Sigmoid colon (tissue), 4 donors: ENCODE results near the gene RELN.

Experiments
- EP300 ChIP-seq, 4 donors: sonication (generic); formaldehyde crosslinking; IDR thresholded peaks; one replicate each; pipeline ENCODE4 v1.6.1; 2017; ENCODE audit warnings: antibody characterized with exemption in 4 of 4
- POLR2A ChIP-seq, 2 donors: fragments of 450-650 bp; IDR thresholded peaks; one replicate each; pipeline ENCODE4 v1.6.1; 2016; ENCODE audit warnings: antibody characterized with exemption in 2 of 2, mild to moderate bottlenecking in 2 of 2, moderate library complexity in 2 of 2
- POLR2AphosphoS5 ChIP-seq, 4 donors: sonication (generic); formaldehyde crosslinking; IDR thresholded peaks; one replicate each; pipeline ENCODE4 v1.6.1; 2017; ENCODE audit warnings: antibody characterized with exemption in 4 of 4
- TF ChIP-seq, protein P1 (sequence below), 4 experiments: fragments of 450-650 bp in 3 of 4; fragments of 200-600 bp in 1 of 4; IDR thresholded peaks; one replicate each; pipeline ENCODE4 v1.5.1; 2016 to 2019; ENCODE audit warnings: antibody characterized with exemption in 4 of 4, mild to moderate bottlenecking in 3 of 4, moderate library complexity in 2 of 4

DNA sequence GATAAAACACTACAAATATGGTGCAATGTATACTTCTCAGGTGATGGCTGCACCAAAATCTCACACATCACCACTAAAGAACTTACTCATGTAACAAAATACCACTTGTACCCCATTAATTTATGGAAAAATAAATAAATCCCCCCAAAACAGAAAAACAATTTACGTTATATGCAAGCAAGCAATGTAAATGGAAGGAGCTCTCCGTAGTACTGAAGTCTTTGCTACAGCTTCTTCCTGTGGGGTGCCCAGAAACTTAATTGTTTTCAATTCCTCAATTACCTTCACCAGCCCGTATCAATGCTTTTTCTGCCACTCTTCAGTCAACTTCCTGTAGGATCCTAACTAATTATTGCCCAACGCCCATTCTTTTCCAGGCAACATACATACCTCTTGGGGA, 138.1 kb downstream of the RELN start:
- TF ChIP-seq, protein P1, sequence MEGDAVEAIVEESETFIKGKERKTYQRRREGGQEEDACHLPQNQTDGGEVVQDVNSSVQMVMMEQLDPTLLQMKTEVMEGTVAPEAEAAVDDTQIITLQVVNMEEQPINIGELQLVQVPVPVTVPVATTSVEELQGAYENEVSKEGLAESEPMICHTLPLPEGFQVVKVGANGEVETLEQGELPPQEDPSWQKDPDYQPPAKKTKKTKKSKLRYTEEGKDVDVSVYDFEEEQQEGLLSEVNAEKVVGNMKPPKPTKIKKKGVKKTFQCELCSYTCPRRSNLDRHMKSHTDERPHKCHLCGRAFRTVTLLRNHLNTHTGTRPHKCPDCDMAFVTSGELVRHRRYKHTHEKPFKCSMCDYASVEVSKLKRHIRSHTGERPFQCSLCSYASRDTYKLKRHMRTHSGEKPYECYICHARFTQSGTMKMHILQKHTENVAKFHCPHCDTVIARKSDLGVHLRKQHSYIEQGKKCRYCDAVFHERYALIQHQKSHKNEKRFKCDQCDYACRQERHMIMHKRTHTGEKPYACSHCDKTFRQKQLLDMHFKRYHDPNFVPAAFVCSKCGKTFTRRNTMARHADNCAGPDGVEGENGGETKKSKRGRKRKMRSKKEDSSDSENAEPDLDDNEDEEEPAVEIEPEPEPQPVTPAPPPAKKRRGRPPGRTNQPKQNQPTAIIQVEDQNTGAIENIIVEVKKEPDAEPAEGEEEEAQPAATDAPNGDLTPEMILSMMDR (IDR thresholded peaks at IDR 0.05), result no peak
- TF ChIP-seq POLR2A (IDR thresholded peaks at IDR 0.05) (no peak), EP300 (IDR thresholded peaks at IDR 0.05) (no peak), POLR2AphosphoS5 (IDR thresholded peaks at IDR 0.05) (no peak)
